Astrocyte of the cerebellum (primary cell): ENCODE data around the gene TANC1.
"Not testable (repeated sequence)": the region's sequence is repeated elsewhere in the genome, so short reads cannot be mapped to it uniquely, and the experiment has no call there.

Experiments used
- DNase-seq: peaks from one replicate; pipeline ENCODE4 v3.0.0-alpha.2; 2011; ENCODE audit warnings: low read depth
- H3K4me3 ChIP-seq: 2 replicates; pipeline ENCODE4 v1.5.1; 2011; ENCODE audit warnings: mild to moderate bottlenecking, low read depth, low read length, moderate library complexity
- in situ Hi-C: cut with HindIII; loops from 2 replicates; pipeline ENCODE4 v1.10.0; 2017; ENCODE audit warnings: low sequenced_read_pairs
- TF ChIP-seq, protein P1 (sequence below): IDR thresholded peaks from 2 replicates; pipeline ENCODE4 v1.5.1; 2012; ENCODE audit warnings: low read length, low read depth, moderate library complexity, mild to moderate bottlenecking; ENCODE audit errors: missing control alignments

Gene TANC1

DNA sequence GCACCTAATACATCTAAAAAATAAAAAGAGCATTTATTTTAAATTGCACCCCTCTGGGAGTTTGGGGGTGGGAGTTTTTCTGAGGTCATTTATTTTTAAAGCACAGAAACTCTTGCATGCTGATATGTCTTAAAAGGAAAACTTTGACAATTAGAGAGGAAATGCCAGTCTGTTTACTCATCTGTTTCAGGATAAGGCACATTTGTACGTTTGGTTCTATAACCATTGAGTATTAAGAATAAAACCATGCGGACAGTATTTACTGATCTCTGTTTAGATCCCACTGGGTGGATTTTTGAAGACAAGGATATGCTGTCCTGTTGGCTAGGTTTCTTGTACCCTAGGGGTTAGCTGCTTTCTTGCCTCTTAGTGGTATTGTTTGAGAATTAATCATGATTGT lies 122.9 kb downstream of the TANC1 start:
- DNase-seq, result peak; percentile 49
- H3K4me3 ChIP-seq, result no peak overlapping the region
- TF ChIP-seq, protein P1, sequence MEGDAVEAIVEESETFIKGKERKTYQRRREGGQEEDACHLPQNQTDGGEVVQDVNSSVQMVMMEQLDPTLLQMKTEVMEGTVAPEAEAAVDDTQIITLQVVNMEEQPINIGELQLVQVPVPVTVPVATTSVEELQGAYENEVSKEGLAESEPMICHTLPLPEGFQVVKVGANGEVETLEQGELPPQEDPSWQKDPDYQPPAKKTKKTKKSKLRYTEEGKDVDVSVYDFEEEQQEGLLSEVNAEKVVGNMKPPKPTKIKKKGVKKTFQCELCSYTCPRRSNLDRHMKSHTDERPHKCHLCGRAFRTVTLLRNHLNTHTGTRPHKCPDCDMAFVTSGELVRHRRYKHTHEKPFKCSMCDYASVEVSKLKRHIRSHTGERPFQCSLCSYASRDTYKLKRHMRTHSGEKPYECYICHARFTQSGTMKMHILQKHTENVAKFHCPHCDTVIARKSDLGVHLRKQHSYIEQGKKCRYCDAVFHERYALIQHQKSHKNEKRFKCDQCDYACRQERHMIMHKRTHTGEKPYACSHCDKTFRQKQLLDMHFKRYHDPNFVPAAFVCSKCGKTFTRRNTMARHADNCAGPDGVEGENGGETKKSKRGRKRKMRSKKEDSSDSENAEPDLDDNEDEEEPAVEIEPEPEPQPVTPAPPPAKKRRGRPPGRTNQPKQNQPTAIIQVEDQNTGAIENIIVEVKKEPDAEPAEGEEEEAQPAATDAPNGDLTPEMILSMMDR, result no peak
- in situ Hi-C loops, result no loop called here

- TF ChIP-seq, protein P1, result no peak
- in situ Hi-C loops, result no loop called here
- DNase-seq, result no peak
- no peak overlapping the region for H3K4me3 ChIP-seq
Observed at GRCh38 chr2:159091976-159092375, 123.5 kb downstream of the TANC1 start.

- DNase-seq, result no peak
- TF ChIP-seq, protein P1, result no peak
- H3K4me3 ChIP-seq, result no peak overlapping the region
- in situ Hi-C loops, result no loop called here
Observed at GRCh38 chr2:159093497-159093896, 125.1 kb downstream of the TANC1 start.

DNA sequence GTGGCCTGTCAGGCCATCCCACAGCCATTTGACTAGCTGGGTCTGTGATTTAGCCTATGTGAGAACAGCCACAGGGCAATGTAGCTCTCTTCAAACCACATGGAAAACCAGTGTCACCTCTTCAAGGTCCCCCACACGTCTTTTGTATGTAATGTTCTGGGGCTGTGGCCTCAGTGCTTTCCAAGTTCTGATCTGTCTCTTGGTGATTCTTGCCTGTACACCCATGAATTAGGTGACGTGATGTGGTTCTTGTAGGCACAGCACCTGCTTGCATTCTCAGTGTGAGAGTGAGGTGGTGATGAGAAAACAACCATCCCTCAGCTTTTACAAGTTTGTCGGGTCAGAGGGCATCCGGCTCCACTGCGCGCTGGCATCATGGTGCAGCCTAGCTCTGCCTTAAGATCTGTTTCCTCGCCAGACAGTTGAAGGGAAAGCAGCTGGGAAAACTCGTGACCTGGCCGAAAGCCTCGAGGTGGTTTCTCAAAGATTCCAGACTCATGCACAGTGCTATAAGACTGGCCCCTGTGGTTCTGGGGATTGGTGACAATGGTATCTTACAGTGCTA lies 125.8 kb downstream of the TANC1 start:
- TF ChIP-seq, protein P1, result no peak
- DNase-seq, result peak; percentile 50
- H3K4me3 ChIP-seq, result no peak overlapping the region
- in situ Hi-C loops, result no loop called here

DNA sequence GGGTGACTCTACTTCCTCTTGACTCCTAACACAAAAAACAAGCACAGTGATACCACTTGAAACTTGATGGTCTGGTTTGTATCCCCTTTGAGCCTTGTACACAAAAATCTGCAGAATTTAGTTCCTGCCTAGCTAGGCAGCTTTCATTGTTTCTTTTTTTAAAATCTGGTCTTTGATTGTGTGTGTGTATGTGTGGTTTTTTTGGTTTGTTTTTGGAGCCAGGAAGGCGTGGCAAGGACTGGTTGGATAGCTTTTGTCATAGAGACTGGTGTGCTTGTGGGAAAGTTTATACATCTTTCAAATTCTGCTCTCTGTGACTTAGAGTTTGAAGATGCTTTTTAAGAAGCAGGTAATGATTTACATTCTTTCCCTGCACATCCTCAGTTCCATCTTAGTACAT lies 127.4 kb downstream of the TANC1 start:
- no peak overlapping the region for H3K4me3 ChIP-seq
- TF ChIP-seq, protein P1, result no peak
- no peak for DNase-seq
- in situ Hi-C loops, result no loop called here

DNA sequence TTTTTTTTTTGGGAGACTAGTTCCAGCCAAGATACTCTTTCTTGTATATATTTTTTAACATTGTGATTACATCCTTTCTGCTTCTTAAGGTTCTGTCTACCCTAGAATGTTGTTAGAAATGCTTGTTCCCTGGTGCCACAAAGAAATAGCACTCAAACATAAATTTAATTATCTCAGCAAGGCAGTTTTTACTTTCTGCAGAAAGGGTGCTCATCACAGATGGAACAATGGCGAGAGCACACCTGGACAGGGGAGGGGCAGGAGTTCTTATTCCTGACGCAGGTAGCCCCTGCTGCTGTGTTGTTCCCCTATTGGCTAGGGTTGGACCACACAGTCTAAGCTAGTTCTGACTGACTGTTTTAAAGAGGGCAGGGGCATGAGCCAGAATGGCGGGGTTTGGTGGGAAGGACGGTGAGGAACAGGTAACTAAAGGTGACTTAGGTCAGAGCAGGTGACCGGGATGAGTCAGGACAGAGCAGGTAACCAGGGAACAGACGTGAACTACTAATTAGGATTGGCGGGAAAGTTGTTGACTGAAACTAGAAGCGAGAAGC lies 127.9 kb downstream of the TANC1 start:
- DNase-seq, in situ Hi-C loops, H3K4me3 ChIP-seq: not testable (repeated sequence)

GRCh38 chr2:159096901-159097300 lies 128.5 kb downstream of the TANC1 start:
- H3K4me3 ChIP-seq, result no peak overlapping the region
- no peak for DNase-seq
- TF ChIP-seq, protein P1, result no peak
- in situ Hi-C loops, result no loop called here
